Activated naive CD8-positive, alpha-beta T cell treated with anti-CD3 and anti-CD28 coated beads, Interleukin-2, amount 10 ng/mL, durations not matched to agents 7 days and 5 days (primary cell): ENCODE results near the gene CACNB1. TPM values are rescaled to one million over a fixed set of nuclear protein-coding genes. Genes with fewer than 3 reads are reported as not detected.

Source experiments
- ATAC-seq: fragments of 150-1000 bp; cut with Tn5 transposase; one replicate; pipeline ENCODE4 v1.10.0; 2021; ENCODE audit warnings: low read depth, moderate library complexity
- POLR2A ChIA-PET: fragments of 350-600 bp; sonication (Branson Sonifier 250); formaldehyde crosslinking; loops from one replicate; lab custom pipeline; 2021; ENCODE audit warnings: antibody characterized with exemption; lab: Charles Lee
- DNase-seq: peaks from one replicate; pipeline ENCODE4 v3.0.0; 2021
- H3K27ac Mint-ChIP-seq: one replicate; pipeline ENCODE4 v1.8.0; 2022; ENCODE audit warnings: mild to moderate bottlenecking, mixed read lengths
- H3K27me3 Mint-ChIP-seq: one replicate; pipeline ENCODE4 v1.8.0; 2022; ENCODE audit warnings: mild to moderate bottlenecking, moderate library complexity, mixed read lengths
- H3K36me3 Mint-ChIP-seq: one replicate; pipeline ENCODE4 v1.8.0; 2021; ENCODE audit warnings: mild to moderate bottlenecking, mixed read lengths
- H3K4me1 Mint-ChIP-seq: one replicate; pipeline ENCODE4 v1.8.0; 2021; ENCODE audit warnings: mixed read lengths
- H3K4me3 Mint-ChIP-seq: one replicate; pipeline ENCODE4 v1.8.0; 2022; ENCODE audit warnings: mild to moderate bottlenecking, moderate library complexity, mixed read lengths
- H3K9me3 Mint-ChIP-seq: one replicate; pipeline ENCODE4 v1.8.0; 2021; ENCODE audit warnings: mixed read lengths
- total RNA-seq, 2 experiments: library from RNA; stranded (reverse); gene quantifications; one replicate each; pipeline ENCODE4 v1.2.3, GENCODE V29; 2021

The CACNB1 gene
- total RNA-seq, 2 experiments from 2014 or later = 25.9 to 27.2 TPM

DNA sequence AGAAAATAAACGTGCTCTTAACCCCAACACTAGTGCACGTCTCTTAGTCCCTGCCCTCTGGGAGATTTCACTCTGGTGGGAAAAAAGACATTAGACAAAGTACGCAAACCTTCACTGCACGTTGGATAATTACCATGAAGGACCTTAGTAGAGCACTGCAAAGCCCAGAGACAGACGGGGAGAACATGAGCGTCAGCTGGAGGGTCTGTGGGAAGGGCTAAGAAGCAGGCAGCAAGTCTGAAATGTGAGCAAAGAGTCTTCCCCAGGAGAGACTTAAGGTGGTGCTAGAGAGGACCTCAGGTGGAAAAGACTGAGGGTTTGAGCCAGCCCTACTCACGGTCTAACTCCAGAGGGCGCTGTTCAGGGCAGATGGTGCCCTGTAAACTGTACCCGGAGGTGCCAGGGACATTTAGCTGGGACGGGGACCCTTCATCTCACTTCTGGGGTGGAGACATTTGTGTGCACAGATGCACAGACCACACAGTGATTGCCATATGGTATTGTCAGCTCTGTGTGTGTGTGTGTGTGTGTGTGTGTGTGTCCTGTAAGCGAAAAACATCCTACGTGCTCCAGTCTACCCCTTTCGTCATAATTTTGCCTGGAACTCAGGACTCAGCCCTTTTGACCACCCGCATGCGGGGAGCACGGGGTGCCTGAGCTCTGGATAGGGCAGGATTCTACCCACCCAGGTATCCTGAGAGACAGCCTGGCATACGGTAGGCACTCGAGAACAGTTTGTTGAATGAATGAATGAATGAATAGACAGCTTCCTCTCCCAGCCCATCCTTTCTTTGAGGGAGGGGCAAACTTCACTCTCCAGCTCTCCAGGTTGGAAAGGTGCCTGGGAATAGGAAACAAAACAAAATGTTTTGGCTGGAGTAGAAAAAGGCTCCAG is 38.3 kb upstream of the CACNB1 start:
- Mint-ChIP-seq H3K4me1 (peaks cover 28% of the 10 kb centered on the region), H3K4me3 (no peak overlapping the region), H3K36me3 (no peaks in the 10 kb centered on the region), H3K9me3 (no peaks in the 10 kb centered on the region), H3K27me3 (peaks cover 7% of the 10 kb centered on the region), H3K27ac (no peak overlapping the region)
- POLR2A ChIA-PET = interaction anchor here (0.5 to 1.3 kb wide), 6 partner anchors 8 to 164 kb away, joined by 3 to 5 read pairs (median 4); partner anchors contain the start of gene RPL19
- DNase-seq = peak; percentile 60
- peak; percentile 71 for ATAC-seq

DNA sequence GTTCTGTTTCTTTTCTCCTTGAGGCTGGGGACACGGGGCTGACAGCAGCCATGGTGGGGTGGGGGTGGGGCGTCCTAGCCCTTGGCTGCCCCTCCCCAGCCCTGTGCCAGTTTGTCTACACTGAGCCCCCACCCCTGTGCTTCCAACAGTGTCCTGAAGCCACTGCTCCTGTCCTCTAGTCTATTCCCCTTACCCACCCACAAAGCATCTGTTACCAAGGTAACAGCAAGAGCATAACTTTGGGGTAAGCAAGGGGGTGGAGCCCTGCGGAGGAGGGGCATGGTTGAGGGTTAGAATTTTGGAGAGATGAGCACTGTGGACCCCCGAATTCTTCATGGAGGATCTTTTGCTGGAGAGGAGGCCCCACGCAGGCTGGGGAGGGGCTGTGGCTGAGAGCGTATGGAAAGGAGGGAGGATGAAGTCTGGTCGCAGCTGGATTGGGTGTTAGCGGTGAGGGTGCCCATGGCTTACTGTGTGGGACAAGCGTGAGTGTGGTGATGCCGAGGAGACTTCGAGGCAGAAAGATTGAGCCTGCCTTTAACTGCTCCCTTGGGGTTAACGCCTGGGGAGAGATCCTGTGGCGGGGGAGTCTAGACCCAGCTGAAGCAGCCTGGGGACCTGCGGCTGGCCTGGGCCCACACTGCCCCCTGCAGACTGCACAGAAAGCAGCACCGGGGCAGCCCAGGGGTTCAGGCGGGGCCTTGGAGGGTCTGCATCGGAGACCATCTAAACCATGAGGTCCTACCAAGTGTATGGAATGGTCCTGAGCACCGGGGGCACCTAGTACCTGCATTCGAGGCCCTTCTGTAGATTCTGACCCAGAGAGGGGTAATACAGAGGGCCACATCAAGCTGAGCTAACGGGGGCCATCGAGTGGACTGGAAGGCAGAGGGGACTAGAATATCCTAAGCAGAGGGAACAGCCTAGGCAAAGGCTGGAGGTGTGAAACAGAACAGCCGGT is 34.4 kb upstream of the CACNB1 start:
- POLR2A ChIA-PET = interaction anchor here (0.8 to 2.3 kb wide), 3 partner anchors 25 to 249 kb away, joined by 3 to 14 read pairs (median 3); partner anchors contain the start of gene RPL19
- Mint-ChIP-seq H3K4me3 (peak overlapping the region; percentile 47), H3K27ac (peak overlapping the region; percentile 36), H3K27me3 (peaks cover 18% of the 10 kb centered on the region), H3K36me3 (no peaks in the 10 kb centered on the region), H3K9me3 (no peaks in the 10 kb centered on the region), H3K4me1 (peaks cover 11% of the 10 kb centered on the region)
- ATAC-seq (peak; percentile 73), DNase-seq (peak; percentile 73)

DNA sequence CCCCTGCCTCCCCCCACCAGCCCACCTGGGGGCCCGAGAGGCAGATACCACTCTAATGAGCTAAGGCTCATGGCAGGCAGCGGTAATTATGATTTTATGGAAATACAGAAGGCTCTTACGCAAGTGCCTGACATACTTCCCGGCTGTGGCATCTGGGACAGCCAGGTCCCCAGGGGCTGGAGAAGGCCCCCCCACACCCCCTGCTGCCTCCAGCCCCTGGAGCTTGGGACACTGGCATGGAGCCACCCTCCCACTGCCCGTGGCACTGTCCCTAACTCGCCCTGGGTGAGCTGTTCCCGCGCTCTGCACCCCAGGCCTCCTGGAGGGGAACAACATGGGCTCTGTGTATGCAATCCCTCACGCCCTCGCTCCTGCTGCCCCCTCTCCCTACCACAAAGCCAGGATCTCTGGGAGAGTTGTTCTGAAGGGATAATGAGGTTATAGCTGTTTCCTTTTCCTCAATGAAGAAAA is 33.7 kb upstream of the CACNB1 start:
- peaks cover 11% of the 10 kb centered on the region for H3K4me1 Mint-ChIP-seq
- no peaks in the 10 kb centered on the region for H3K9me3 Mint-ChIP-seq
- POLR2A ChIA-PET = interaction anchor here (0.8 to 2.3 kb wide), 2 partner anchors 24 to 31 kb away, joined by 3 to 14 read pairs; partner anchors contain the start of gene RPL19
- peaks cover 26% of the 10 kb centered on the region for H3K27me3 Mint-ChIP-seq
- H3K36me3 Mint-ChIP-seq = no peaks in the 10 kb centered on the region
- no peak overlapping the region for H3K27ac Mint-ChIP-seq
- ATAC-seq = no peak
- H3K4me3 Mint-ChIP-seq = no peak overlapping the region
- no peak for DNase-seq

DNA sequence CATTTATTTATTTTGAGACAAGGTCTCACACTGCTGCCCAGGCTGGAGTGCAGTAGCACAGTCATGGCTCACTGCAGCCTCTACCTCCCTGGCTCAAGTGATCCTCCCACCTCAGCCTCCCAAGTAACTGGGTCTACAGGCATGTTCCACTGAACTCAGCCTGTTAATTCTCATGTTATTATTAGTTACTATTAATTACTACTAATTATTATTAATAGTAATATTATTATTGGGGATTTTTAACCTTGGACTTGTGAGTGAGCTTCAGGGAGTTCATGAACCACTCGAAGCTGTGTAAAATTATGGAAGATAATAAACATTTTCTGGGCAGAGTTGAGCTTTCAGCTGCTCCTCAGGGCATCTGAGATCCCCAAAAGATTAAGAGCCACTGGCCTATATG is 32.9 kb upstream of the CACNB1 start:
- no peak overlapping the region for H3K27ac Mint-ChIP-seq
- H3K9me3 Mint-ChIP-seq = no peaks in the 10 kb centered on the region
- ATAC-seq (no peak), DNase-seq (no peak)
- H3K4me3 Mint-ChIP-seq = no peak overlapping the region
- peaks cover 2% of the 10 kb centered on the region for H3K36me3 Mint-ChIP-seq
- H3K27me3 Mint-ChIP-seq = peaks cover 30% of the 10 kb centered on the region
- POLR2A ChIA-PET = interaction anchor here (2.3 kb wide), 1 partner anchor 23 kb away, joined by 14 read pairs; no protein-coding TSS in a partner anchor
- H3K4me1 Mint-ChIP-seq = peaks cover 12% of the 10 kb centered on the region

DNA sequence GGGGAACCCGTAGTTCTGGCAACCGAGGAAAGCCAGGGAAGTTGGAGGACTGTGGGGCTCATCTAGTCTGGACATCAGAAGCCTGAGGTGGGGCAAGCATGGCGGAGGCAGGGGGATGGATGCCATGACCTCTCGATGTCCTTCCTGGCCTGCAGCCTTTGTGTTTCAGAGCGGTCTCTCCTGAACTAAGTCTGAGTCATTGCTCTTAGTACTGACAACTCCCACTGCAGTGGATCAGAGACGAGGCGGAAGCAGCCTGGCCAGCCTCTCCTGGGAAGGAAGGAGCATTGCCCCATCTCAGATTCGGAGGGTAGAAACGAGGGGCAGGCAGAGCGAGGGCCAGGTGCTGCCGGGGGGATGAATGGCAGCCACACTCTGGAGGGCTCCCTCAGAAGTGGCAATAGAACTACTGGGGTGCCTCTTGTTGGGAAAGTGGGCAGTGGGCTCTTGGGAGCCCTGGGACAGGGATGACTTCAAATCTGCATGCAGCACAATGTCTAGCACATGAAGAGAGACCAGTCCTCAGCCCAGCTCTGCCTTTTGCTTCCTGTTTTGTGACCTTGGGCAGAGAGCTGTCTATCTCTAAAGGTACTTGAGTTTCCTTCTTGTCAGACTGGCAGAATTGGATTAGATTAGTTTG is 31.9 kb upstream of the CACNB1 start:
- Mint-ChIP-seq H3K4me1 (peaks cover 12% of the 10 kb centered on the region), H3K4me3 (no peak overlapping the region), H3K9me3 (no peaks in the 10 kb centered on the region), H3K27ac (no peak overlapping the region), H3K36me3 (peaks cover 2% of the 10 kb centered on the region), H3K27me3 (peaks cover 32% of the 10 kb centered on the region)
- no peak for DNase-seq
- no peak for ATAC-seq
- POLR2A ChIA-PET = no interaction called here

DNA sequence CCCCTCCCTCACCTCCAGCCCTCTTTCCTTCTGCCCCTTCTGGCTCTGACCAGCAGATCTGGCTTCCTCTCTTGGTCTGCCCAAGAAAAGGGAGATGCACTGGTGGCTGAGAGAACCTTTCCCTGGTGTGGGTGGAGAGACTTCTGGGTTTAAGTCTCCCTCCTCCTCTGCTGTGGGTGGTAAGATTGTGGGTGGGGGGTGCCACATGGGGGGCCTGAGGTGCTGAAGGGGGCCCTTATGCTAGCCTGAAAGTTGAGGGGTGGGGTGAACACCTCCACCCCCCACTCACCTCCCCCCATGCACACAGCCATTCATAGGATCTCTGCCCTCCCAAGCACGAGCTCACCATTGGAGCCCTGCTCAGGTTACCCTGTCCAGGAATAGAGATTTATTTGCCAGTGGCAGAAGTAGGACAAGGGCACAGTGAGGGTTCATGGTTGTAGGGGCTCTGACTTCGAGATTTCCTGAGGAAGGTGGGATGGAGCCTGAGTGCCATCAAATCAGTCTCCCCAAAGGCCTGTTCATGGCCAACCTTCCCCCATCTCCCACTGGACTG is 30.0 kb upstream of the CACNB1 start:
- POLR2A ChIA-PET = interaction anchor here (0.6 kb wide), 1 partner anchor 9 kb away, joined by 4 read pairs; no protein-coding TSS in a partner anchor
- no peak overlapping the region for H3K4me3 Mint-ChIP-seq
- no peak overlapping the region for H3K27ac Mint-ChIP-seq
- H3K27me3 Mint-ChIP-seq = peaks cover 49% of the 10 kb centered on the region
- H3K9me3 Mint-ChIP-seq = no peaks in the 10 kb centered on the region
- peaks cover 2% of the 10 kb centered on the region for H3K36me3 Mint-ChIP-seq
- DNase-seq = no peak
- ATAC-seq = no peak
- H3K4me1 Mint-ChIP-seq = peaks cover 12% of the 10 kb centered on the region

DNA sequence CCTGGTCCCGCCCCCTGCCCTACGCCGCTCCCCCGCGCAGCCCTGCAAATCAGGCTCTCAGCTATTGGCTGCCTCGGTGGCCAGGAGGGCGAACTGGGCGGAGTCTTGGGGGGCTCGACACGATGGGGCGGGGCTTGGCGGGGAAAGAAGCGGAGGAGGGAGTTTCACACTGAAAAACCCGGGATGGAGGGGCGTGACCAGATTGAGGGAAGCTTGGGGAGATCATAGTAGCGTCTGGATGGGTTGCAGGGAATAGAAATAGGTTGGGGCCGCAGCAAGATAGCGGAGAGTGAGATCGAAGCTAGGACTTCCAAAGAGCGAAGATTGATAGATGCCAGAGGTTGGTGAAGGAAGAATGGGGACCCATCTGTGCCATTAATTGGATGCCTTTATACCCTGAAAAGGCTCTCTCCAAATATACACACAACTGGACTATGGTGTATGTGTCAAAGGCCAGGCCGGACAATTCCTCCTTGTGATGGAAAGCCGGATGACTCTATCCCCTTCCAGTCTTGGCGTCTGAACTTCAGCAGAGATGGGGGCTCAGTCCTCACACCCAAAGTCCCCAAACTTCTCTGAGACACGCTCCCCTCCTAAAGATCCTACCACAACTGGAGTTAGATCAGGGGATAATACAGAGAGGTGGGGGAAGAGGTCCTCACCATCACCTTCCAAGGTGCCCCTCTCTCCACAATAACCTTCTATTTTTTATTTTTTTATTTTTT is 28.7 kb upstream of the CACNB1 start:
- peaks cover 2% of the 10 kb centered on the region for H3K36me3 Mint-ChIP-seq
- no peaks in the 10 kb centered on the region for H3K9me3 Mint-ChIP-seq
- DNase-seq = peak; percentile 63
- peaks cover 4% of the 10 kb centered on the region for H3K4me1 Mint-ChIP-seq
- peaks cover 43% of the 10 kb centered on the region for H3K27me3 Mint-ChIP-seq
- peak; percentile 64 for ATAC-seq
- POLR2A ChIA-PET = interaction anchor here (0.9 kb wide), 1 partner anchor 19 kb away, joined by 3 read pairs; no protein-coding TSS in a partner anchor
- H3K4me3 Mint-ChIP-seq = peak overlapping the region; percentile 83
- H3K27ac Mint-ChIP-seq = peak overlapping the region; percentile 12

DNA sequence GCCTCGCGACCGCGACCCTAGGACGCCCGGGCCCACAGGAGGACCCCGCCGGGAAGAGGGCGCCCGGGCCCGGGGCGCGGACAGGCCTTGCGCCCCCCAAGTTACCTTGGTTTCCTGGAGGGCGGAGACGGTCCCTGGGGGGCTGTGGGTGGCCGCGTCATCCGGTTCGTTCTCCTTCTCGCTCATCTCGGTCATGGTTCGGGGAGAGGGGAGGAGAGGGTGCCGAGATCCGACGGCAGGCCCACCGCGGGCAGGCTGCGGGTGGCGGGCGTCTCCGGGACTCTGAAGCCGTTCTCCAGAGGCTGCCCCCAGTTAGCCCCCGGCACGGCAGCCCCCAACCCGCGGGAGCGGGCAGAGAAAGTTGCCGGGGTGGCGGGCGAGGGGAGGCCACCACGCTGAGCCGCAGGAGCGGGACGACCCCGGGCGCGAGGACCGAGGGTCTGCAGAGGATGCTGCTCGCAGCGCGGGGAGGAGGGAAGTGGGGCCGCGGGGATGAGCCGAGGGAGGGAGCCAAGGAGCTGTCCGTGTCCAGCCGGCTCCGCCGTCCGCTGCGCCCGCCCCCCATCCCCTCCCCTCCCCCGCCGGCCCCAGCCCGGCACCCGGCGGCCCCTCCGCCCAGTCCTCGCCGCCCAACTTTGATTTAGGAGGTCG is 28.0 kb upstream of the CACNB1 start, which contains the start of gene STAC2:
TSS of gene STAC2 (minus strand) at position 638 of the 651 bp plus-strand sequence. CDS start at position 195, 443 bp downstream.
- ATAC-seq = peak; percentile 17
- H3K27ac Mint-ChIP-seq = peak within 1 kb of the TSS; percentile 12
- H3K4me3 Mint-ChIP-seq = peak within 1 kb of the TSS; percentile 83
- no peaks in the 10 kb centered on the region for H3K9me3 Mint-ChIP-seq
- POLR2A ChIA-PET = interaction anchor here (0.9 kb wide), 1 partner anchor 19 kb away, joined by 3 read pairs; no protein-coding TSS in a partner anchor
- H3K27me3 Mint-ChIP-seq = peaks cover 43% of the 10 kb centered on the region
- DNase-seq = no peak
- H3K4me1 Mint-ChIP-seq = peaks cover 4% of the 10 kb centered on the region
- H3K36me3 Mint-ChIP-seq = peaks cover 2% of the 10 kb centered on the region

DNA sequence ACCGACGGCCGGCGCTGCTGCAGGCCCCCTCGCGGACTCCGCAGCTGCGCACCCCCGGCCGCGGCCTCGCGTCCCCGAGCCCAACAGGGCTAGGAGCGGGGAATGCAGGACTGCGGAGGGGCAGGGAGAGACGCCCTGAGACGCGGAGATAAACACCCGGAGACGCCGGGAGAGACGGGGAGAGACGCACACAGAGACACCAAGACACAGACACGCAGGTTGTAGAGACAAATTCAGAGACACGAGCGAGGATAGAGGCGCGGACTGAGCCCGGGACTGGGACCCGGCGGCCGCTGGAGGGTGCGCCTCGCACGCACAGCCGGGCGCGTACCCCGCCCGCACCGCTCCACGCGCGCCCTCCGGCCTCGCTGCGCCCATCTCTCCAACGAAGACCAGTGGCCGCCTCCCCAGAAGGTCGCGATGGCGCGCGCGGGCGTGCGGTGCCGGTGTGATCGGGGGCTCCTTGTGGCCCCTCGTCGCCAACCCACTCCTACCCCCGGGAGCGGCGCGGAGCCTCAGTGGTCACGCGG is 27.4 kb upstream of the CACNB1 start:
- peaks cover 42% of the 10 kb centered on the region for H3K27me3 Mint-ChIP-seq
- H3K4me3 Mint-ChIP-seq = peak overlapping the region; percentile 69
- ATAC-seq = peak; percentile 34
- peaks cover 2% of the 10 kb centered on the region for H3K36me3 Mint-ChIP-seq
- no peaks in the 10 kb centered on the region for H3K9me3 Mint-ChIP-seq
- peaks cover 4% of the 10 kb centered on the region for H3K4me1 Mint-ChIP-seq
- POLR2A ChIA-PET = no interaction called here
- H3K27ac Mint-ChIP-seq = no peak overlapping the region
- no peak for DNase-seq

DNA sequence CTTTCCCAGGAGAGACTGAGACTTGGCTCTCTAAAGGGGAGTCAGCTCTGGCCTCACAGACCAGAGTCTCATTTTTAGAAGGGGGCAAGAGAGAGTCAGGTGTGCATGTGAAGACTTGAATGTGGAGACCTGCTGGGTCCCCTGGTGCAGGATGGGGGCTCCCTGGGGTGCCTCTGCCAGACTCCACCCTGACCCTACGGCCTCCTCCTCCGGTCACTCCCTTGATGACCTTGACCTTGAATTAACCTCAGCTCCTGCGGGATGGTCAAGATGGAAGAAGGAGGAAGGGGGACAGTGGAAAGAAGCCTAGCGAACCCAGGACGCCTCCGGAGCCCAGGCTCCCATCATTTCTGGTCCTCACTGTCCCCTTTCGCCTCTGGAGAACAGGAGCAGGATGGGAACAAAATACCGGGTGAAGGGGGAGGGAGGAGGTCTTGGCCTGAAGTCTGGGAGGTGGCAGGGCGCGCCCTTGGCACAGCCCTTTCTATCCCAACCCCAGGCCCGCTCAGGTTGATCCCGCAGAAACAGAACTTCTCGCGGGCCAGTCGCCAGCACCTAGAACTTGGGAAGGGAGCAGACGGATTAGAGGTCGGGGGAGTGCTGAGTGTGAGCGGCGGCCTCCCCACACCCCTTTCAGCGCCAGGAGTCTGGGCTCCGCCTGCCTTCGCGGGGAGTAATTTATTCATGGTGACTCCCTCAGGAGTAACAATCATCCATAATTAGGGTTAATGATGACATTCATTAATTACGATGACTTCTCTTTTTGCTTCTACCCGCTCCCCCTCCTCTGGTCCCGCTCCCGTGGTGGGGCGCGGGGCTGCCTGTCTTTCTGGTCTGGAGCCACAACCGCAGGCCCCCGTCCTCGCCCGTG is 26.7 kb upstream of the CACNB1 start:
- POLR2A ChIA-PET = no interaction called here
- DNase-seq = no peak
- ATAC-seq = no peak
- H3K27me3 Mint-ChIP-seq = peaks cover 46% of the 10 kb centered on the region
- H3K4me3 Mint-ChIP-seq = no peak overlapping the region
- peaks cover 4% of the 10 kb centered on the region for H3K4me1 Mint-ChIP-seq
- H3K9me3 Mint-ChIP-seq = no peaks in the 10 kb centered on the region
- H3K36me3 Mint-ChIP-seq = peaks cover 2% of the 10 kb centered on the region
- no peak overlapping the region for H3K27ac Mint-ChIP-seq
